ENCODE results near the gene RHEB. TPM values are rescaled to one million over a fixed set of nuclear protein-coding genes. Genes with fewer than 3 reads are reported as not detected.

The RHEB gene
- total RNA-seq, 1 donor from 2014 or later: 81.0 TPM

GRCh38 chr7:151447312-151447711, 72.4 kb downstream of the RHEB start:
- Mint-ChIP-seq H3K36me3 (no peaks in the 10 kb centered on the region), H3K9me3 (no peaks in the 10 kb centered on the region), H3K4me3 (no peak overlapping the region), H3K4me1 (ENCODE audit: unreplicated experiment) (peaks cover 28% of the 10 kb centered on the region), H3K27me3 (no peaks in the 10 kb centered on the region), H3K27ac (no peak overlapping the region)
- no peak for DNase-seq (ENCODE audit: extremely low spot score, unreplicated experiment)
- no peak for TF ChIP-seq CTCF (conservative IDR thresholded peaks at IDR 0.05)

- Mint-ChIP-seq H3K4me3 (no peak overlapping the region), H3K36me3 (no peaks in the 10 kb centered on the region), H3K9me3 (no peaks in the 10 kb centered on the region), H3K27me3 (no peaks in the 10 kb centered on the region), H3K27ac (no peak overlapping the region), H3K4me1 (ENCODE audit: unreplicated experiment) (peaks cover 34% of the 10 kb centered on the region)
- TF ChIP-seq CTCF (conservative IDR thresholded peaks at IDR 0.05): no peak
- DNase-seq (ENCODE audit: extremely low spot score, unreplicated experiment): no peak
These were observed 73.3 kb downstream of the RHEB start for GRCh38 chr7:151446412-151446811.

GRCh38 chr7:151444632-151445031, 75.1 kb downstream of the RHEB start:
- Mint-ChIP-seq H3K27ac (no peak overlapping the region), H3K27me3 (no peaks in the 10 kb centered on the region), H3K9me3 (no peaks in the 10 kb centered on the region), H3K4me3 (no peak overlapping the region), H3K4me1 (ENCODE audit: unreplicated experiment) (peaks cover 44% of the 10 kb centered on the region), H3K36me3 (no peaks in the 10 kb centered on the region)
- no peak for DNase-seq (ENCODE audit: extremely low spot score, unreplicated experiment)
- no peak for TF ChIP-seq CTCF (conservative IDR thresholded peaks at IDR 0.05)

- DNase-seq (ENCODE audit: extremely low spot score, unreplicated experiment): no peak
- no peak overlapping the region for H3K27ac Mint-ChIP-seq
- H3K27me3 Mint-ChIP-seq: no peaks in the 10 kb centered on the region
- no peaks in the 10 kb centered on the region for H3K36me3 Mint-ChIP-seq
- H3K4me3 Mint-ChIP-seq: no peak overlapping the region
- H3K4me1 Mint-ChIP-seq (ENCODE audit: unreplicated experiment): peaks cover 41% of the 10 kb centered on the region
- H3K9me3 Mint-ChIP-seq: no peaks in the 10 kb centered on the region
- TF ChIP-seq CTCF (conservative IDR thresholded peaks at IDR 0.05): no peak
These were observed 76.8 kb downstream of the RHEB start for GRCh38 chr7:151442776-151443496.

GRCh38 chr7:151440799-151441445, 78.8 kb downstream of the RHEB start:
- Mint-ChIP-seq H3K27ac (peak overlapping the region; percentile 78), H3K9me3 (no peaks in the 10 kb centered on the region), H3K27me3 (no peaks in the 10 kb centered on the region), H3K4me1 (ENCODE audit: unreplicated experiment) (peaks cover 40% of the 10 kb centered on the region), H3K4me3 (peak overlapping the region; percentile 68), H3K36me3 (no peaks in the 10 kb centered on the region)
- TF ChIP-seq CTCF (conservative IDR thresholded peaks at IDR 0.05): no peak
- no peak for DNase-seq (ENCODE audit: extremely low spot score, unreplicated experiment)
